HG03442 (cell line): ENCODE results near the gene DEFB110.

Experiments used
- ATAC-seq: cut with Tn5 transposase; IDR thresholded peaks from one replicate; pipeline ENCODE4 v1.9.1; 2021; ENCODE audit warnings: mild to moderate bottlenecking, moderate library complexity; ENCODE audit not compliant: unreplicated experiment

Gene DEFB110

DNA sequence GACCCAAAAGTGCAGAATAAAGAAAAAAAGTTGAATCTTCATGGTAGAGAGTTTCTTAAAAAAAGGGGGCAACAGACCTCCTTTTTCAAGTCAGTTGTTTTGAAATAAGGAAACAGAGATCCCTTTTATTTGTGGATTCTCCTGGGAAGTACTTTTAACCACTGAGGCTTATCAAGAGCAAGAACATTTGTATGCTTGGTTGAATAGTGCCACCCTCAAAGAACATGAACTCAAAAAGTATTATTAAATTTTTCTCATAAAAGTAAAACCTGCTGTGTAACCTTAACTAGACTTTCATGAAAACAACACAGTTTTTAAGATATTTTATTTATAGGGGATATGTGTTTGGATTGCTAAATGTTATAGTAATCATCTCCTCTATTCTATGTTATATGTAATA, at the start of gene DEFB110:
Gene DEFB110, minus strand, starts transcription at position 101 of the 400 bp plus-strand sequence. Its CDS starts 59 bp downstream, at position 42.
- no peak for ATAC-seq

DNA sequence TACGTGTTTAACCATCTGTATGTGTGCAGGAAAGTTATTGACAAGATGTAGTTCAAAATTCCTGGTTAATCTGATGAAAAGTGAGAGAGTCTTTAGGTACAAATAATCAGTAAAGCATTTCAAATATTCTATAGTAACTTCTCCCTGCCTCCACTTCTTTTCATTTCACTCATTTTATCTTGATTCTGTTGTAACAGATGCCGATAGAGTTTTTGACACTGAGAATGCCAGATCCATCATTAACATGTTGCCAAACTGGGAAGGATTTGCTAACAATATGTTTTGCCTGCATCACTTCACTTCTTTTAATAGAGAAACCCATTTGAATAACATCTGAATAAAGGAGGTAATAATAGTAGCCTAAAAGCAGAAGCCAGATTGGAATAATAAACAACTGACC, 48.3 kb upstream of the DEFB110 start:
- no peak for ATAC-seq

DNA sequence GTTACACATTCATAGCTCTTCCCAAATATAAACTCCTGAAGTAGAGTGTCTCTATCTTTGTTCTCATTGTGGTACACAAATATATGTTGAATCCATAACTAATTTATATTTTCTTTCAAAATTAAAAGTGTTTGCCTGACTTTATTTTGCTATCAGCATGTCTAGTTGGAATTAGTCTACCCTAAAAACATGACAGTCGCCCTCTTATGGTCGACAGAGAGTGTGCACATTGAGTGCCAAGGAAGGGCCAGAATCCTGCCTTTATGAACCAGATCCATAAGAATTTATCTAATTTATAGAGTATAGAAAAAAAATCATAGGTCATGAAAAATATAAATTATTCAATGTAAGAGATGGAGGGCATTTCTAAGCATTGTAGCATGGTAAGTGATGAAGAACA, 40.3 kb upstream of the DEFB110 start:
- no peak for ATAC-seq

DNA sequence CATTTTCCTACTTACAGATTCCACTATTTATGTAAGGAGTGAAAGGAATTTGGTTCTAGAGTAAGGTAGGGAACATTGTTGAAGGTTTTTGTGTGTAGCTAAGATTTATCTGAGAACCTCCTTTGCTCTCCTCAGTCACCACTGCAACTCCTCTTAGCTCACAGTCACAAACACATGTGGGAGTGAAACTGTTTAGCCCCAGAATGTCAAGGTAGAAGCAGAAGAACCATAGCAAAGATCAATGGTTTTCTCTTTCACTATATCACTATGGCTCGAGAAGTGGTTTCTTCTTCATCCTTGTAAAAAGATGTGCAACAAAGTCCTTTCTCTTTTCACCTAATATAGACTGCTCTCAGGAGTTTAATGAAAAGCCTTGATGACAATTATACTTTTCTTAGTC, 34.4 kb upstream of the DEFB110 start:
- no peak for ATAC-seq

DNA sequence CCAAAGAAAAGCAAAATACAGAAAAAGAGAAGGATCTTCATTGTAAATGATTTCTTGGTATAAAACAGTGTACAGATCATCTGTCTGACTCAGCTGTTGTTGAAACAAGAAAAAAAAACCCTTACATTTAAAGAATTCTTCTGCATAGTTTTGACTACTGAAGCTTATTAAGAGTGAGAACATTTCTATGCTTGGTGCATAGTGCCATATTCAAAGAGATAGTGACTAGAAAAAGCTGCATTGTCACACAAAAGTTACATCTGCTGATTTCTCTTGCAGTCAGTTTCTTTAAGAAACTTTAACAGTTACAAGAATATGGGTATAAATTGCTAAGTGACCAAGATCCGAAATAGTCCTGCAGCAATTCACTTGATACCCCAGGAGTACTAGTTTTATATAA, 28.0 kb upstream of the DEFB110 start, which contains the start of gene DEFB112:
Gene DEFB112, minus strand, starts transcription at position 101 of the 400 bp plus-strand sequence. Its CDS starts 60 bp downstream, at position 41.
- no peak for ATAC-seq

DNA sequence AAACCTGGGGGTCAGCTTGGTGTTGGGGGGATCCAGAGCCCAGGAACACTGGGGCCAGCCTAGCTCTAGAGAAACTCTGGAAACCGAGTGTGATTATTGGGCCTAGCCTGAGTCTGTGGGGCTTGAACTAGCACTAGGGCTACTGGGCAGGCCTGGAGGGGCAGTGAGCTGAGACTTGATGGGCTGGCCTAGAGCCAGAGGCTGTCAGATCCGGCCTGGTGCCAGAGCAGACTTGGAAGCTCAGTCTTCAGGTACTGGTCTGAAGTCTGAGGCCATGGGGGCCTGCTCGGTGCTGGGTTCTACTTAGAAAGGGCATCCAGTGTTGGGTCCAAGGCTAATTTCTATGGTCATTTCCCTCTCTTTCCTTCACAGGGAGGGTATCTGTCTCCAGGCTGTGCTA, 25.2 kb upstream of the DEFB110 start:
- ATAC-seq = no peak

DNA sequence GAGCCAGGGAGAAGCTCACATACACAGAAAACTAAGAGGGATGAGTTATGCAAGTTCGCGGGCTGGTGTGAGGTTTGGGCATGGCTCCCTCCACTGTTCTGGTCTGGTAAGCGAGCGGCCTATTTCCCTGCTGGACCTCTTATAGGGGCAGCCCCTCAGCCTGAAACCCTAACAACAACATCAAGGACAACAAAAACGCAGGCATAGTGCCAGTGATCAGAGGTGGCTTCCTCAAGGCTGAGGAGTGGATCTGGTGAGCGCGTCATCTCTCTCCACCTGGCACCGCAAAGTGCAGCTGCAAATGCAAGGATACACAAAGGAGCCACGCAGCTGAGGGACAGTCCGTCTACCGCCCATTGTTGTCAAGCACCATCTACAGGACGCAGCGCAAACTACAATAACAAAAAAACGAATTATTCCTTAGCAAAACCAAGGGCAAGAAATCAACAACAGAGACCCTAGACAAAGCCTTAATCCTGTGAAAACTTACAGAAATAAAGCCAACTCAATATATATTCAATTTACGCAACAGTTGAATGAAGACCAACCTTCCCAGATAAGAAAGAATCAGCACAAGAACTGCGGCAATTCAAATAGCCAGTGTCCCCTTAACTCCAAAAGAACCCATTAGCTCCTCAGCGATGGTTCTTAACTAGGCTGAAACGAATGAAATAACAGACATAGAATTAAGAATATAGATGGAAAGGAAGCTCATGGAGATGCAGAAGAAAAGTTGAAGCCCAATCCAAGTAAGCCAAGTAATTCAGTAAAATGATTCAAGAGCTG, 9.2 kb upstream of the DEFB110 start:
- peak; percentile 55 for ATAC-seq

DNA sequence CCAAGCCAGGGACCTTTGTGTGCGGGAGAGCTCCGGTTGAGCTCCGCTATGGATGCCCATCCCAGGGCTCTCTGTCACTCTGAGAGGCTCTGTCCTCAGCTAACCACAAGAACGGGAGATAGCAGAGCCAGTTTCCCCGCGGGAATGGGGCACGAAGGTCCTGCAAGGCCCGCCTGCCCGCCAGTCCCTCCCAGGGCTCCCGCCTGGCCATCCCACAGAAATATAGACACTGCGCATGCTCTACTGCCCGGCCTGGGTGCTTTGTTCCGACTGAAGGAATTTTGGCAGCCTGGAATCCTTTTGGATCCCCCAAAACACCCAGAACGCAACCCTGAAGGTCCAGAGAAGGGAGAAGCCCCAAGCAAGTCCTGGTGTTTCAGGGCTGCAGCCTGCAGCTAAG, 8.6 kb upstream of the DEFB110 start:
- no peak for ATAC-seq

DNA sequence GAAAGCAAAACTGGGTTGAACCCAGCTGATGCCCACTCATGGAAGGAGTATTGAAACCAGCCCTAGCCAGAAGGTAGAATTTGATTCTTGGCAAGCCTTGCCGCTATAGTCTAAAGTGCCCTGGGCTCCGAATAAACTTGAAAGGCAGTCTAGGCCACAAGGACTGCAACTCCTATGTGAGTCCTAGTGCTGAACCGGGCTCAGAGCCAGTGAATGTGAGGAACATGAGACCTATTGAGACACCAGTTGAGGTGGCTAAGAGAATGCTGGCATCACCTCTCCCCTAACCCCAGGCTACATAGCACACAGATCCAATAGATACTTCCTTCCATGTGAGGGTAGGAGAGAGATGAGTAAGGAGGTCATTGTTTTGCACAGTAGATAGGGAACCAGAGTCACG, 3.5 kb upstream of the DEFB110 start:
- ATAC-seq = no peak

DNA sequence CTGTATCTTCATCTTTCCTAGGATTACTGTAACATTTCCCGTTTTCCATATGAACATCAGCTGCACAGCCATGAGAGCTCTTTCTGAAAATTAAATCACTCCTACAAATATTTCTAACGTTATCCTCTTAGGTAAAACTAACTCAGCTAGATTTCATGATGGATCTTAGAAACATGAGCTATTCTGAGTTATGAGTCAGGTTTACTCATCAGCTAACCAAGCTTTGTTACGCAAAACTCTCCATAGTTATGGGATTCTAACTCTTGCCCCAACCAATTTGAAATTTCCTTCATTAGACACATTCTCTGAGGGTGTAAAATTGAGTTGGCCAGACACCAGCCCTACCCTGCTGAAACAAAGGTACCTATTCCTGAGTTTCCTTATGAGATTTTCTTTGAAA, 14.0 kb downstream of the DEFB110 start:
- ATAC-seq = no peak

DNA sequence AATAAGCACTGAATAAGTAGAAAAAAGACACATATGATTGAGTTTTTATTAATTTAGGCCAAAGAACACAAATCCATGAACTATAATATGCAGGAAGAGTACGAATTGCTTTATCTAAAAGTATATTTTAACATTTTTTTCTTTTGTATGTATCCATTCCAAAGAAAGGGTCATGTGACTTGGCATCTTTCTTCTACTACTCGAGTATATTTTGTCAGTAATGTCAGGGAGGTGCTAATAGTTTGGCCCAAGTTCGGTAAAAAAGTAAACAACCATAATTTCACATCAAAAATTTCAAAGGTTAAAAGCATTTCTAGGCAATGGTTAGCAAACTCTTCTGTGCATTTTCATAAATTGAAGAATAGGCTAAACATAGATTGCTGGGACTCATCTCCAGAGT, 18.7 kb downstream of the DEFB110 start:
- no peak for ATAC-seq

DNA sequence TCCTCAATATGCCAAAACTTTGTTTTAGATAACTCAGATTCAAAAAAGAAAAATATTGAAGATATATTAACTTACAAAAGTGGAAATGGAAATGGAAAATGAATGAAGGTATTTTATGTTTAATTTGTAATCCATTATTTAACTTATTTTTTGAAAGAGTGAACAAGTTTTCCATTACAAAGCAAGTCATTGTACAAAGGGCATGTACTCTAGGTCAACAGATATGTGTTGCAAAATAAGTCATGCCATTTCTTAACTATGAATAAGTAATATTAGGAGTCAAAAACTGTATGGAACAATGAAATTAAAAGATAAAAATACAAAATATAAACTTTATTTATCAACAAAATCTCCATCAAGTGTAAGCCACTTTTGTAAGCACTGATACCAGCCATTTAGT, 26.5 kb downstream of the DEFB110 start:
- no peak for ATAC-seq

DNA sequence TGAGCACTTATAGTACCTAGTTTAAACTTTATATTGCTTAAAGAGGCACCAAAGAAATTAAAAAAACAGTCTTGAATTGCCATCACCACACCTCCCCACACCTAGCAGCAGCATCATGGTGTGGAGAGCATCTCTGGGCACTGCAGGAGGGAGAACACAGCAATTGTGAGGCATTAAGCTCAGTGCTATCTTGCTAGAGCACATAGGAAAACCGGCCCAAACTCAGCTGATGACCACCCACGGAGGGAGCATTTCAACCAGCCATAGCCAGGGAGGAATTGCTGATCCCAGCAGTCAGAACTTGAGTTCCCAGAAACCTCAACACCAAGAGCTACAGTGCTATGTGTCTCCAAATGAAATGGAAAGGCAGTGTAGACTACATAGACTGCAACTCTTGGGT, 32.9 kb downstream of the DEFB110 start:
- ATAC-seq = no peak

DNA sequence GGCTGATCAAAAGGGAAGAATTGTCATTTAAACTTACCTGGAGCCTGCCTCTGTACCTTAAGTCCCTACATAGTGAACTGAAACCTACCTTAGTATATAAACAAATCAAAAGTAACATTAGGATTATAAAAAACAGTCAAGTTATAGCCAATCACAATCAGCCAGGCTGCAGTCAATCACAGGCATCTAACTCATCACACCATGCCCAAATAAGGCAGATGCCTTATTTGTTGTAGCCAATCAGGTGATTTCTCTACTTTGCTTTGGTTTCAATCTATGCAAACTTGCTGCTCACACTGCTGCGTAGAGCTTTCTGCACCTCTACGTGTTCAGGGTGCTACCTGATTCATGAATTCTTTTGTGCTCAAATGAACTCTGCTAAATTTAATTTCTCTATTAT, 34.0 kb downstream of the DEFB110 start:
- no peak for ATAC-seq

DNA sequence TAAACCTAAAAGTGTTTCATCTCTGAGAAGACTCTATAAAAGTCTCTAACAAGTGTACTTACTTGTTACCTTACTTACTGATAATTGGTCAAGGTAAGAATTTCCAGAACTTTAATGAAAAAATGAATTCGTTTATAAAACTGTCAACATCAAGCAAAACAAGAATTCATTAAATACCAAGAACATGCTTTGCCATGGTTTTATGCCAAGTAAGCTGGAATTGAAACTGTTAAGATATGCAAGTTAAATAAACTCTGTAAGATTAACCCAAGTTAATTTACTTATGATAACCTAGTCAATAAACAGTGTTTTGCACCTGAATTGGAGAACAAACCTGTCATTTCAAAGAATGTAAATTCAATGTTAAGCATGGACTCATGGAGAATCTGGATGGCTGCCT, 35.2 kb downstream of the DEFB110 start:
- no peak for ATAC-seq

DNA sequence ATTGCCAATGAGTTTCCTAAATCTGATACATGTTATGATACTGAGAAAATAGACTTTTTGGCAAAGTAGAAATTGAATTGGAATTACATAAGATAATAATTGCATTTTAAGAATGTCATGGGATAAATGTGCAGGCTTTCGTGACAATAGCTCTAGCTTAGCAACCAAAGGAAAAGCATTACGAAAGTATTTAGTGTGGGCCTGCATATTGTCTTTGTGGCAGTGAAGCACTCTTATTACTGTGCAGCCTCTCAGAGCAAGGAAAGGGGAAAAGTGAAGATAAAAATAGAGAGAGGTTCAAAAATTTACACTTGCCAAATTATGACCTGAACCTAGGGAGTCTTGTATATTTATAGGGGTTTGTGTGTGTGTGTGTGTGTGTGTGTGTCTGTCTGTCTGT, 39.7 kb downstream of the DEFB110 start:
- ATAC-seq = no peak

DNA sequence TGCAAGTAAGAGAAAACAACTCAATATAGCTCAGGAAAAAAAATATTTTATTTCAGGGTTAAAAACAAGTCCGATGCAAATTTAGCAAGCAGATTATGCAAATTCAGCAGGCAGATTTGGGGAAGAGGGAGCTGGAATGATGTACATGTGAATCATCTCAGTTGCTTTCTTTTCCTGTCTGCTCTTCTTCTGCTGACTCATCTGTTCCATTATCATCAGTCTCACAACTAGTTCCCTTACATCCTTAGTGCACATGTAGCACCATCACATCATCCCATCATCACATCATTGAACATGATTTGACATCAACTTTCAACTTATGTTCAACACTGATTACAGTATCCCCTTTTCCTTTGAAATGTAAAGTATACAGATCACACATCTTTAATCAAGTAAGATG, 40.9 kb downstream of the DEFB110 start:
- peak; percentile 69 for ATAC-seq

DNA sequence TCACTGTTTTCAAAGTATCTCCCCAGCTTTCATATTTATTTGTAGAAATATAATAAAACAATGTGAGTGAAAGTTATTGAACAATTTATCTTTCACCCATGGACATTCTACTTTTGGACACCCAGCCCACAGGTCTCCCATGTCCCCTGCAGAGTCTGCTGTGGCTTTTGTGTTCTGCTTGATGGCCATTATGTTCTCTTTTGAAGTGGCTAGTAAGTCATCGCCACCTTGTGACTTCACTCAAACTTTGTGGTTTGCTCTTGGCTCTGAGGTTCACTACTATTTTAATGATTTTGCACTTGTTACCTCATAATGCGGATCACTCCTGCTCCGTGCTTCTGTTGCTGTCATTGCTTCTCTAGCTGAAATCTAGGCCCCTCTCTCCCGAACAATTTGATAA, 42.2 kb downstream of the DEFB110 start:
- ATAC-seq = peak; percentile 57

DNA sequence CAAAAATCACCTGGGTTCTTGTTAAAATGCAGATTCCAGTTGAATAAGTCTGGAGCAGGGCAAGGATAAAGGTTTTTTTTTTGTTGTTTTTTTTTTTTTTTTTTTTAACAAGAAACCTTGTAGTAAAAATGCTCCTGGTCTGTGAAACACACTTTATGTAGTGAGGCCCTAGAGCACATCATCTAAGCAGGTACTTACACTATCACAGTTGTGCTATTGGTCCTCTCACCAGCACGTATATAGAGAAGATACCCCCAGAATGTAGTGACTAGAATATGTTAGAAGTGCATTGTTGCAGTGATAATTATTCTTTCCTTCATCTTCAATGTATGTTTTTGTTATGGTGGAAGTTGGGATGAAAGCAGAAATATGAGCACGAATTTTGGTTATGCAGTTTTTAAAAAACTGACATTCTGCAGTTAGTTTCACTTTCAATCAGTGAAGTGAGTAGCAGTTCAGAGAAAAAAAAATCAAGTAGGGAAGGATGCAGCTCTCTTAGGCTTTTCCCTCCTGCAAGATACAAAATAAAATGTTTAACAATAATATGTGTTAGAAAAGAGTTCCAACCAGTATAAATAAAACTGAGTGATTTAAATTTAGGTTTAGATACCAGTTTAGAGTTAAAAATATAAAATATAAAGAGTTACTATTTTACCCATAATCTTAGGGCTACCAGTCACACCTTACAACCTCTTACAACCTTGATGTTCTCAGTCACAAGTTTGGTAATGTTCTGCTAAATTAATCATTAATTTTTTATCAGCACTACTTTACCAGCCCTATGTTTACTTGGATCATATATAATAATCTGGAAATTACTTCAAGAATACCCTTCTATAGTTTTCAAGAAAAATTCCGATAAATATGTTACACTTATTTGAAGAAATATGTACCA, 43.2 kb downstream of the DEFB110 start:
- no peak for ATAC-seq

DNA sequence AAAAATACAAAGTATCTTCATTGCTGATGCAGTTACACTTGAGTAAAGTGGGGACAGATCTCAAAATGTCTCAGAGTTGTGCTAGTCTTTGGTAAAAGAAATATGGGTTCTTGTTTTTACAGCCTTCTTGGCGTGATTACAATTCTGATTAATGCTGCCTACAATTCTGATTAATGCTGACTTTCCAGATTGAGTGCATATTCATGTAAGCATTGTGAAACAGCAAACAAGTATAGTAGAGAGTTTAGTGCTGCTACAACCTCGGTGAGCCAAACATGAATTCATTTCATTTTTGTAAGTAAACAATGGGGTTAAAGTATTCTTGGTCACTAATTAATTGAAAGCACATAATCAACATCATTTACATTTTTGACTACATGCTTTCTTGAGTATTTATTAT, 52.2 kb downstream of the DEFB110 start, which contains the start of gene DEFB113:
Gene DEFB113, minus strand, starts transcription at position 21 of the 400 bp plus-strand sequence. Its CDS starts 0 bp downstream, at position 21.
- ATAC-seq = no peak
